HG03521 (cell line): ENCODE data around the gene SPCS3.
"Not testable (repeated sequence)": the region's sequence is repeated elsewhere in the genome, so short reads cannot be mapped to it uniquely, and the experiment has no call there.

ENCODE experiments used
- ATAC-seq: cut with Tn5 transposase; IDR thresholded peaks from one replicate; pipeline ENCODE4 v1.9.1; 2021; ENCODE audit warnings: mild to moderate bottlenecking, moderate library complexity; ENCODE audit not compliant: unreplicated experiment

Gene SPCS3

GRCh38 chr4:176319704-176320339, at the start of gene SPCS3:
Gene SPCS3 (plus strand): TSS chr4:176319966. CDS start chr4:176320077, 111 bp downstream.
- ATAC-seq: peak; percentile 92

DNA sequence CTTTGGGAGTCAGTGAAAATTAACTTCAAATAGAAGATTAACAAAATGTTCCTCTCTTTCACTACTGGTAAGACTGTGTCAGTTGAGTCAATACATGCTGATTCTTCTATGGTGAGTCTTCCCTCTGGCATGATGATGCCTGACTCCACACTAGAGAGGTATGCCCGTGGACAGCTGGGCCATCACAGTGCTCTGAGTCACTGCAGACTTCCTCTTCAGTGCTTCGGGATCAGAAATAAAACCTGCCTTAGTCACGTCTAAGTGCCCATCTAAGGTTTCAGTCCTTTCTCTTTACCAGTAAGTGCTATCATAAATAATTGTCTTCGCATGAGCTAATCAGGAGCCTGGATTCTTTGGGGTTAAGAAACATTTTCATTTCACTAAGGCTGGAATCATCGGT, 49.1 kb upstream of the SPCS3 start:
- no peak for ATAC-seq

DNA sequence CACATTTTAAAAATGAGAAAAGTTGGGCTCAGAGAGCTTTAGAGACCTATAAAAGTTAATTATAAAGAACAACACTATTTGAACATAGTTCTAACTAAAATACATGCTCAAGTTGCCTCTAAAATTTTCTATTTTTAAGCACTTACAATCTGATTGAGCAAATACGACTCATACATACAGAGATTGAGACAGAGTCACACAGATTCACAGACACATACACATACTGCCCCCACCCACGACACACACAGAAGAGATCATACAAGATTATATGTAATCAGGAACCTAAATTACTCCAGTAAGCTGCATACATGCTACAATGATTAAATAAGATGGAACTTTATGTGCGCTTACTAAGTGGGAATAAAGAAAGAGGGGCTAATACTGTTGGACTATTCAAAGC, 48.0 kb upstream of the SPCS3 start:
- no peak for ATAC-seq

DNA sequence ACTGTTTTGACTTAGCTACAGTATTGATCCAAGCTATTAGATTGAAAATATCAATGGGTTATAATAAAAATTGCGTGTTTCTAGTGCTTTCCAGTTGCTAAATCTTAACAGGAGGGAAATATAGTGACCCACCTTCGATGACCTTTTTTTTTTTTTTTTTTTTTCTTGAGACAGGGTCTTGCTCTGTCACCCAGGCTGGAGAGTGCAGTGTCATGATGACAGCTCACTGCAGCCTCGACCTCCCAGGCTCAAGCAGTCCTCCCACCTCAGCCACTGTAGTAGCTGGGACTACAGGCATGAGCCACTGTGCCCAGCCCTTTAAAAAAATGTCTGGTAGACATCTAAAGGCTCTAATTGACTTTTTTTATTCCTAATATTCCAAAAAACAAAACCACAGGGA, 47.0 kb upstream of the SPCS3 start:
- no peak for ATAC-seq

- ATAC-seq: no peak
Measured at GRCh38 chr4:176273736-176274135, 46.0 kb upstream of the SPCS3 start.

DNA sequence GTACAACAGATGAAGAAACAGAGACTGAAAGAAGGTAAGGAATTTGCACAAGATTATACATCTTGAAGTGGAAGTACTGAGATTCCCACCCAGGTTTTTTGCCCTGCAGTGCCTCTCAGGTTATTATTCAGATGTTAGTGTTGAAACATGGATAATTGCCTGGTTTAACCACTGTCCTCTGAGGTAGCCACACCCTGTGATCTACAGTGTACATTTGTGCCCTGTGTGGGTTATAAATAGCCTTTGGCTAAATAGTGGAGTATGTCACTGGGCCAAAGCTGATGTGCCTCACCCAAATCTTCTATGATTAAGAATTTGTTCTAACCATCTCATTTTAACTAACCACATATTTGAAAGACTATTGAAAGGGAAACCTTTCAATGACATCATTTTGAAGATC, 45.3 kb upstream of the SPCS3 start:
- no peak for ATAC-seq

- no peak for ATAC-seq
Measured at GRCh38 chr4:176276710-176277109, 43.1 kb upstream of the SPCS3 start.

DNA sequence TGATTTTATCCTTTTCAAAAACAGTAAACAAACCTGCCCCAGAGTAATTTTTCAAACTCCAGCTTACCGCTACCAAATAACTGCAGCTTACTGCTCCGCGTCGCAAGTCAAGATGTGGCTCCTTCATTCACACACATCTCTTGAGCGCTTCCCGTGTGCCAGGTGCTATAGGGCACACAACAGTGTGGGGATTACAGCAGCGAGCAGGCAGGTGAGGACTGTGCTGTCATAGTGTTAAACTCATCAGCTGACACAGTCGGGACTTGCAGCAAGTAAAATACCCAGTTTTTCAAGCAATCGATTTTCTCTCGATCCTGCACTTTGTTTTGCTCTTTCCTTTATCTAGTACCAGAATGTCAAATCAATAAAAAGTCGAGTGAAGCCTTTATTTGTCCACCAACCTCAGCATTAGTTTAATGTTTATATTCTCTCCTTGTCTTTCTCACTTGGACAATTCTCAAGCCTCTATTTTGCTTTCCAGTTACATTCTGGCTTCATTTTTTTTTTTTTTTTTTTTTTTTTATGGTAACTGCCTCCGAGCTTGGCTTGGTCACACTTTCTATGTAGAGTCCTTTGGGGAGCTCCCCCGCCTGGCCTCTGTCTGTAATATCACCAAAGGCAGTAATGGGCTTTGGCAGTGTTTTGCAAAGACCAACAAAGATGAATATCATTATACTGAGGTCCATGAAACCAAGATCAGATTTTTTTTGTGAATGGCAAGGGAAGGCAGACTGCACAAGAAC, 42.4 kb upstream of the SPCS3 start:
- ATAC-seq: peak; percentile 96

DNA sequence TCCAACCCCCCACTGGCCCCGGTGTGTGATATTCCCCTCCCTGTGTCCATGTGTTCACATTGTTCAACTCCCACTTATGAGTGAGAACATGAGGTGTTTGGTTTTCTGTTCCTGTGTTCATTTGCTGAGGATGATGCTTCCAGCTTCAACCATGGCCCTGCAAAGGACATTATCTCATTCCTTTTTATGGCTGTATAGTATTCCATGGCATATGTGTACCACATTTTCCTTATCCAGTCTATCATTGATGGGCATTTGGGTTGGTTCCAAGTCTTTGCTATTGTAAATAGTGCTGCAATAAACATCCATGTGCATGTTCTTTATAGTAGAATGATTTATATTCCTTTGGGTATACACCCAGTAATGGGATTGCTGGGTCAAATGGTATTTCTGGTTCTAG, 40.2 kb upstream of the SPCS3 start:
- ATAC-seq: not testable (repeated sequence)

GRCh38 chr4:176286728-176287127, 33.0 kb upstream of the SPCS3 start:
- ATAC-seq: no peak

- ATAC-seq: no peak
Measured at GRCh38 chr4:176287546-176287945, 32.2 kb upstream of the SPCS3 start.

DNA sequence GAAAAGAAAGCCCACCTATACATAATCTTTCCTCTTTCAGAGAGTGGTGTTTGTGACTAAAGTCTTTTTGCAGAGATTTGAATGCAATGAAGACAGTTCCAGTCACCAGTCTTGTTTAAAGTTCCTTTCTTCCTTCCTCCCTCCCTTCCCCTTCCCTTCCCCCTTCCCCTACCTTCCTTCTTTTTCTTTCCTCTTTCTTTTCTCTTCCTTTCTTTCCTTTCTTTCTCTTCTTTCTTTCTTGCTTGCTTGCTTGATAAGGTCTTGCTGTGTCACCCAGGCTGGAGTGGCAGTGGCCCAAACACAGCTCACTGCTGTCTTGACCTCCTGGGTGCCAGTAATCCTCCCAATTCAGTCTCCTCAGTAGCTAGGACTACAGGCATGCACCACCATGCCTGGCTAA, 31.7 kb upstream of the SPCS3 start:
- no peak for ATAC-seq

DNA sequence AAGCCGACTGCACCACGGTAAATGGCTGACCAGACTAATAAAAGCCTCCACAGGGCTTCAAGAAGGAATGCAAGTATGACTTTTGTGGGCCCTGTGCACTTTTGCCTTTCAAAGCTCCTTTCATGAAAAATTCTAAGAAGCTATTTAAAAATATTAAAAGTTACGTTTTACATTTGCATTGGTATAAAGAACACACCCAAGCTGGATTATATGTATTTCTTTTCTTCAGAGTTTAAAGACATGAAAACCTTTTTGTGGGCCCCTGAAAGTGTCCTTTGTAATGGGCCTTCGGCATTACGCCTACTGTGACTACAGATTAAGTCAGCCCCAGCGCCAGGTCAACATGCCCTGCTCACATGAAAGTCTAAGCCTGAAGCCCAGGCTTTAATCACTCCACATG, 30.2 kb upstream of the SPCS3 start:
- ATAC-seq: no peak

GRCh38 chr4:176290520-176290919, 29.2 kb upstream of the SPCS3 start:
- ATAC-seq: no peak

- no peak for ATAC-seq
Measured at GRCh38 chr4:176291748-176292147, 28.0 kb upstream of the SPCS3 start.

DNA sequence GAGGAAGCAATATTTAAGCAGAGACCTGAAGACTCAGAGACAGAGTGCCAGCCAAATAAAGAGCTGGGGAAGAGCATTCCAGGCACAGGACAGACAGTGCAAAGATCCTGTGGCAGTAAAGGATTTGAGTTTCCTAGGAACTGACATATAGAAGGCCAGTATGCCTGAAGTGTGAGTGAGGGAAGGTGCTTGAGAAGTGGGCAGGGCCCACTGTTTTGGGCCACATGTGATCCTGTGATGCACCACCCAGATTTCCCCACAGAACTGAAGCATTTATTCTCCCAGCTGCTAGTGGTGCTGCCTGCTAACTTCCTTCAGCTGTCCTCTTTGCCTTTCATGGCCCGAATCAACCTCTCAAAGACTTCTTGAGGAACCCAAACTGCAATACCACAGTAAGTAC, 26.8 kb upstream of the SPCS3 start:
- no peak for ATAC-seq

DNA sequence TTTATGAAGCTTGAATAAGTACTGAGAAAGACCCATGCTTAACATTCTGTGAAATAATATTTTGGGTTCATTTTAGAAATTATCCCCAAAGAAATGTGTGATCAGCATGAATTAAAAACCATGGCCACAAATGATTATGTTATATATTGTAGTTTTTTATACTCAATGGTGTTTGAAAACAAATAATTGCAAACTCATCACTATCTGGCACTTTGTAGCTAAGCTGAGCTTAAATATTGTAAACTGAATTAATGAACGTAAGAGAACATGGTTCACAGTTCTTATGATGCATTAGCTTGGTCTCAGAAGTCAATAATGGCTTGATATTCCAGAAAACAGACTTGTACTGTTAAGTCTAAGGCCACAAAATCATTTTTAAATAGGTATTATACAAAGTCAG, 26.1 kb upstream of the SPCS3 start:
- no peak for ATAC-seq

GRCh38 chr4:176295907-176296306, 23.9 kb upstream of the SPCS3 start:
- not testable (repeated sequence) for ATAC-seq

DNA sequence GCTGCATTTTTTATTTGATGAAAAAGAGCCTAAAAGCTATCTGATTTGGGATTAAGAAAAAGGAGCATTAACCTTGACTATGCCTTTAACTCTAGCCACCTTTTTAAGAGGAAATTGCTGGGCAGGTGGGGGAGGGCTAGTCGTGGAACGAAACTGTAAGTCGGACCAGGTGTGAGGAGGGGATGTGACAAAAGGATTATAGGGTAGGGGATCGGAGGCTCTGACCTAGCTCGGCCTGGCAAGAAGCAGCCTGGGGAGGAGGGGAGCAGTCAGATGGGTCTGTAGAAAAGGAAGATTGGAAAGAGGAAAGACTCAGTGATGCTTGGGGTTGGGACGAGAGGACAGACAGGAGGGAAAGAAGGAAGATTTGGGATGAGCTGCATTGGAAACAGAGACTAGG, 21.1 kb upstream of the SPCS3 start:
- no peak for ATAC-seq

DNA sequence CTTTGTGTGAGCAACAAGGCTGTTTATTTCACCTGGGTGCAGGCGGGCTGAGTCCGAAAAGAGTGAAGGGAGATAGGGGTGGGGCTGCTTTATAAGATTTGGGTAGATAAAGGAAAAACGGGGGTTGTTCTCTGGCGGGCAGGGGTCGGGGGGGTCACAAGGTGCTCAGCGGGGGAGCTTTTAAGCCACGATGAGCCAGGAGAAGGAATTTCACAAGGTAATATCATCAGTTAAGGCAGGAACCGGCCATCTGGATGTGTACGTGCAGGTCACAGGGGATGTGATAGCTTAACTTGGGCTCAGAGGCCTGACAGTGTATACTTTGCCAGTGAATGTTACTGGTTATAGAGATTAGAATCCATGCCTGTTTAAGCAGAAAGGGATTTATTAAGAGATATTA, 19.7 kb upstream of the SPCS3 start:
- ATAC-seq: no peak

GRCh38 chr4:176300565-176300964, 19.2 kb upstream of the SPCS3 start:
- no peak for ATAC-seq
